Naive thymus-derived CD4-positive, alpha-beta T cell (primary cell): ENCODE results near the gene VSTM2L. TPM values are rescaled to one million over a fixed set of nuclear protein-coding genes. Genes with fewer than 3 reads are reported as not detected.

ENCODE experiments used
- ATAC-seq: fragments of 150-1000 bp; cut with Tn5 transposase; 2 replicates; pipeline ENCODE4 v1.10.0; 2021; ENCODE audit warnings: mild to moderate bottlenecking, moderate library complexity
- CTCF ChIA-PET: fragments of 350-600 bp; sonication (Branson Sonifier 250); formaldehyde crosslinking; loops from one replicate; lab custom pipeline; 2021; ENCODE audit warnings: antibody characterized with exemption; lab: Charles Lee
- POLR2A ChIA-PET: fragments of 350-600 bp; sonication (Branson Sonifier 250); formaldehyde crosslinking; loops from one replicate; lab custom pipeline; 2021; ENCODE audit warnings: antibody characterized with exemption, inconsistent platforms; lab: Charles Lee
- DNase-seq, 9 donors: peaks; one replicate each; pipeline versions ENCODE4 v3.0.0 to v3.0.0-alpha.2; 2020 to 2022; ENCODE audit warnings: mixed read lengths in 1 of 9
- H3K27ac ChIP-seq: one replicate; pipeline ENCODE4 v1.7.0; 2013; ENCODE audit warnings: mild to moderate bottlenecking, low read depth, low read length, moderate library complexity
- H3K27me3 ChIP-seq, 2 donors: one replicate each; pipeline ENCODE4 v1.7.0; 2013; ENCODE audit warnings: low read length in 2 of 2, mild to moderate bottlenecking in 2 of 2, moderate library complexity in 2 of 2; ENCODE audit not compliant: control insufficient read depth in 2 of 2, insufficient read depth in 2 of 2
- H3K36me3 ChIP-seq, 3 experiments: 1 replicate in 2 of 3; 2 replicates in 1 of 3; pipeline ENCODE4 v1.7.0; 2013; ENCODE audit warnings: low read length in 3 of 3, mild to moderate bottlenecking in 3 of 3, moderate library complexity in 1 of 3; ENCODE audit not compliant: insufficient read depth in 3 of 3, control insufficient read depth in 2 of 3
- H3K4me1 ChIP-seq, 2 donors: one replicate each; pipeline ENCODE4 v1.7.0; 2013; ENCODE audit warnings: low read length in 2 of 2, mild to moderate bottlenecking in 2 of 2, moderate library complexity in 1 of 2; ENCODE audit not compliant: control insufficient read depth in 2 of 2, insufficient read depth in 2 of 2
- H3K4me3 ChIP-seq: 2 replicates; pipeline ENCODE4 v1.7.0; 2013; ENCODE audit warnings: mild to moderate bottlenecking, low read length
- H3K9me3 ChIP-seq, 3 experiments: 1 replicate in 2 of 3; 2 replicates in 1 of 3; pipeline ENCODE4 v1.7.0; 2013; ENCODE audit warnings: low read length in 3 of 3; ENCODE audit not compliant: control insufficient read depth in 2 of 3
- H3K27ac Mint-ChIP-seq, 9 donors: one replicate each; pipeline ENCODE4 v1.8.0; 2020 to 2022; ENCODE audit warnings: mixed read lengths in 9 of 9, mild to moderate bottlenecking in 8 of 9, moderate library complexity in 5 of 9, inconsistent platforms in 2 of 9
- H3K27me3 Mint-ChIP-seq, 5 donors: one replicate each; pipeline ENCODE4 v1.8.0; 2021 to 2022; ENCODE audit warnings: mixed read lengths in 5 of 5, mild to moderate bottlenecking in 1 of 5
- H3K36me3 Mint-ChIP-seq, 5 donors: one replicate each; pipeline ENCODE4 v1.8.0; 2020 to 2022; ENCODE audit warnings: mixed read lengths in 5 of 5, mild to moderate bottlenecking in 3 of 5, inconsistent platforms in 1 of 5
- H3K4me1 Mint-ChIP-seq, 7 donors: one replicate each; pipeline ENCODE4 v1.8.0; 2020 to 2022; ENCODE audit warnings: mixed read lengths in 7 of 7, mild to moderate bottlenecking in 3 of 7, inconsistent platforms in 1 of 7
- H3K4me3 Mint-ChIP-seq, 10 donors: one replicate each; pipeline ENCODE4 v1.8.0; 2020 to 2022; ENCODE audit warnings: mild to moderate bottlenecking in 10 of 10, mixed read lengths in 10 of 10, moderate library complexity in 6 of 10, inconsistent platforms in 2 of 10
- H3K9me3 Mint-ChIP-seq, 11 donors: one replicate each; pipeline ENCODE4 v1.8.0; 2020 to 2022; ENCODE audit warnings: mixed read lengths in 11 of 11, mild to moderate bottlenecking in 4 of 11, inconsistent platforms in 1 of 11, moderate library complexity in 1 of 11
- intact Hi-C, 2 donors: fragments of 100-400 bp; cut with micrococcal nuclease; formaldehyde crosslinking; loops; one replicate each; pipeline ENCODE4 v1.15.1; 2023
- polyA plus RNA-seq, 2 donors: library from polyadenylated mRNA; unstranded; fragments of 300-500 nt; fragmentation: Illumina TruSeq; gene quantifications; one replicate each; pipeline ENCODE4 v1.2.3, GENCODE V29; 2021
- total RNA-seq, 6 experiments: library from RNA in 5 of 6; stranded (reverse) in 5 of 6; gene quantifications; 1 replicate in 5 of 6; 2 replicates in 1 of 6; pipeline ENCODE4 v1.2.3 and lab custom pipeline; 2021 to 2026

The VSTM2L gene
- total and polyA plus RNA-seq, 7 experiments from 2014 or later, result 0.12 TPM; not detected in 6

GRCh38 chr20:37981568-37981967, 78.6 kb downstream of the VSTM2L start:
- ChIA-PET POLR2A (no interaction called here), CTCF (no interaction called here)
- H3K27me3 ChIP-seq, result no peaks in the 10 kb centered on the region
- H3K27me3 Mint-ChIP-seq, result no peaks in the 10 kb centered on the region
- no peak overlapping the region for H3K4me3 ChIP-seq
- ATAC-seq (no peak), DNase-seq (no peak)
- H3K4me1 Mint-ChIP-seq, result peaks cover 3 to 19% (median 13%) of the 10 kb centered on the region in 7 donors
- peaks cover 0 to 1% (median 0%) of the 10 kb centered on the region in 11 donors for H3K9me3 Mint-ChIP-seq
- no peaks in the 10 kb centered on the region for H3K4me1 ChIP-seq
- no peak overlapping the region for H3K27ac Mint-ChIP-seq
- H3K4me3 Mint-ChIP-seq, result no peak overlapping the region
- intact Hi-C loops, result no loop called here
- H3K36me3 ChIP-seq, result peaks cover 0 to 35% (median 14%) of the 10 kb centered on the region in 3 experiments
- peaks cover 6 to 55% (median 31%) of the 10 kb centered on the region in 5 donors for H3K36me3 Mint-ChIP-seq
- H3K9me3 ChIP-seq, result no peaks in the 10 kb centered on the region
- no peak overlapping the region for H3K27ac ChIP-seq

GRCh38 chr20:37983286-37983685, 80.4 kb downstream of the VSTM2L start:
- Histone ChIP-seq H3K27me3 (no peaks in the 10 kb centered on the region), H3K9me3 (no peaks in the 10 kb centered on the region), H3K4me1 (no peaks in the 10 kb centered on the region), H3K27ac (no peak overlapping the region), H3K4me3 (no peak overlapping the region), H3K36me3 (peaks cover 0 to 44% (median 14%) of the 10 kb centered on the region in 3 experiments)
- DNase-seq (no peak), ATAC-seq (no peak)
- ChIA-PET POLR2A (no interaction called here), CTCF (no interaction called here)
- Mint-ChIP-seq H3K36me3 (peaks cover 6 to 67% (median 31%) of the 10 kb centered on the region in 5 donors), H3K4me1 (peaks cover 0 to 5% (median 0%) of the 10 kb centered on the region in 7 donors), H3K27ac (no peak overlapping the region), H3K4me3 (no peak overlapping the region), H3K9me3 (no peaks in the 10 kb centered on the region), H3K27me3 (no peaks in the 10 kb centered on the region)
- intact Hi-C loops, result no loop called here

GRCh38 chr20:37984018-37984785, 81.3 kb downstream of the VSTM2L start:
- H3K4me3 ChIP-seq, result no peak overlapping the region
- peaks cover 0 to 53% (median 14%) of the 10 kb centered on the region in 3 experiments for H3K36me3 ChIP-seq
- H3K27me3 ChIP-seq, result no peaks in the 10 kb centered on the region
- Mint-ChIP-seq H3K4me1 (peaks cover 0 to 5% (median 0%) of the 10 kb centered on the region in 7 donors), H3K4me3 (no peak overlapping the region), H3K36me3 (peaks cover 10 to 76% (median 40%) of the 10 kb centered on the region in 5 donors), H3K27ac (no peak overlapping the region), H3K27me3 (no peaks in the 10 kb centered on the region), H3K9me3 (no peaks in the 10 kb centered on the region)
- intact Hi-C loops, result no loop called here
- no peak for ATAC-seq
- ChIA-PET POLR2A (no interaction called here), CTCF (no interaction called here)
- no peak overlapping the region for H3K27ac ChIP-seq
- no peak for DNase-seq
- H3K9me3 ChIP-seq, result no peaks in the 10 kb centered on the region
- no peaks in the 10 kb centered on the region for H3K4me1 ChIP-seq

GRCh38 chr20:37986044-37986858, 83.3 kb downstream of the VSTM2L start:
- peaks cover 12 to 87% (median 36%) of the 10 kb centered on the region in 5 donors for H3K36me3 Mint-ChIP-seq
- Histone ChIP-seq H3K27me3 (no peaks in the 10 kb centered on the region), H3K36me3 (peaks cover 0 to 59% (median 14%) of the 10 kb centered on the region in 3 experiments), H3K4me1 (no peaks in the 10 kb centered on the region), H3K9me3 (no peaks in the 10 kb centered on the region), H3K4me3 (no peak overlapping the region), H3K27ac (no peak overlapping the region)
- ATAC-seq (no peak), DNase-seq (no peak)
- H3K27me3 Mint-ChIP-seq, result no peaks in the 10 kb centered on the region
- POLR2A ChIA-PET, result no interaction called here
- H3K4me1 Mint-ChIP-seq, result peaks cover 0 to 24% (median 14%) of the 10 kb centered on the region in 7 donors
- H3K4me3 Mint-ChIP-seq, result no peak overlapping the region
- H3K27ac Mint-ChIP-seq, result no peak overlapping the region
- no peaks in the 10 kb centered on the region for H3K9me3 Mint-ChIP-seq
- intact Hi-C loops, result no loop called here
- CTCF ChIA-PET, result interaction anchor here (0.5 kb wide), 1 partner anchor 963 kb away, joined by 3 read pairs; no protein-coding TSS in a partner anchor

GRCh38 chr20:37986873-37987601, 84.1 kb downstream of the VSTM2L start:
- no peak overlapping the region for H3K27ac Mint-ChIP-seq
- Histone ChIP-seq H3K9me3 (no peaks in the 10 kb centered on the region), H3K4me3 (no peak overlapping the region), H3K27ac (no peak overlapping the region), H3K27me3 (no peaks in the 10 kb centered on the region), H3K4me1 (no peaks in the 10 kb centered on the region), H3K36me3 (peaks cover 0 to 55% (median 14%) of the 10 kb centered on the region in 3 experiments)
- POLR2A ChIA-PET, result no interaction called here
- H3K27me3 Mint-ChIP-seq, result no peaks in the 10 kb centered on the region
- H3K4me3 Mint-ChIP-seq, result no peak overlapping the region
- peaks cover 0 to 30% (median 16%) of the 10 kb centered on the region in 7 donors for H3K4me1 Mint-ChIP-seq
- H3K36me3 Mint-ChIP-seq, result peaks cover 9 to 87% (median 30%) of the 10 kb centered on the region in 5 donors
- intact Hi-C loops, result no loop called here
- ATAC-seq (no peak), DNase-seq (no peak)
- no peaks in the 10 kb centered on the region for H3K9me3 Mint-ChIP-seq
- CTCF ChIA-PET, result no interaction called here

- POLR2A ChIA-PET, result no interaction called here
- DNase-seq, result no peak
- Histone ChIP-seq H3K9me3 (no peaks in the 10 kb centered on the region), H3K4me3 (no peak overlapping the region), H3K36me3 (peaks cover 0 to 48% (median 11%) of the 10 kb centered on the region in 3 experiments), H3K27me3 (no peaks in the 10 kb centered on the region), H3K27ac (no peak overlapping the region), H3K4me1 (no peaks in the 10 kb centered on the region)
- Mint-ChIP-seq H3K36me3 (peaks cover 9 to 81% (median 24%) of the 10 kb centered on the region in 5 donors), H3K27ac (peak overlapping the region in 1 of 9 donors; percentile 46), H3K9me3 (no peaks in the 10 kb centered on the region), H3K4me1 (peaks cover 0 to 30% (median 16%) of the 10 kb centered on the region in 7 donors), H3K27me3 (no peaks in the 10 kb centered on the region), H3K4me3 (no peak overlapping the region)
- ATAC-seq, result no peak
- intact Hi-C loops, result no loop called here
- CTCF ChIA-PET, result no interaction called here
Observed at GRCh38 chr20:37987602-37988290, 84.8 kb downstream of the VSTM2L start.
